Measurements from ENCODE around the gene NADK. TPM values are rescaled to one million over a fixed set of nuclear protein-coding genes. Genes with fewer than 3 reads are reported as not detected.

NADK gene
- total and polyA plus RNA-seq, 2 of the 13 experiments (the other 11 are each of a cell fraction or from before 2014, with no cell fraction given): 56.6 to 60.1 TPM

GRCh38 chr1:1760345-1760650 lies 18.0 kb downstream of the NADK start:
- FAIRE-seq: no peak
- H3K9ac ChIP-seq (ENCODE audit: insufficient read depth, low read depth, low read length): no peak overlapping the region
- H3K27me3 ChIP-seq (ENCODE audit: control insufficient read depth in 1 of 2, insufficient read depth in 2 of 2, low read length in 2 of 2): no peaks in the 10 kb centered on the region
- no TSS peak for BruUV-seq (replicated peaks)
- ChIA-PET POLR2A (no interaction called here), CTCF (ENCODE audit: low intra/inter-chr PET ratio, low total read pairs) (no interaction called here)
- peaks cover 3% of the 10 kb centered on the region for H3K79me2 ChIP-seq (ENCODE audit: insufficient read depth, low read length)
- in situ Hi-C loops (cut with HindIII; ENCODE audit: extremely low pct_ligation_motif_present, low pct_unique_long_range_greater_than_20kb) (no loop called here), intact Hi-C loops (cut with micrococcal nuclease; ENCODE audit: unreplicated experiment) (no loop called here)
- DNase-seq (ENCODE audit: low spot score): no peak
- H3K9me3 ChIP-seq (ENCODE audit: low read length): no peaks in the 10 kb centered on the region
- H3K4me3 ChIP-seq (replicated peaks in 1 of 3; ENCODE audit: insufficient read depth in 1 of 3, low read depth in 2 of 3, low read length in 3 of 3): no peak overlapping the region
- H3K4me2 ChIP-seq (ENCODE audit: low read depth, low read length): no peak overlapping the region
- H2AFZ ChIP-seq (ENCODE audit: low read length): no peak overlapping the region
- peaks cover 21% of the 10 kb centered on the region for H3K4me1 ChIP-seq (ENCODE audit: insufficient read depth, low read length)
- peaks cover 44 to 83% of the 10 kb centered on the region in 2 experiments for H3K36me3 ChIP-seq (replicated peaks in 1 of 2; ENCODE audit: control insufficient read depth in 1 of 2, insufficient read depth in 2 of 2, low read length in 2 of 2)
- ATAC-seq: no peak
- no peaks in the 10 kb centered on the region for H4K20me1 ChIP-seq (ENCODE audit: insufficient read depth, low read length)
- H3K27ac ChIP-seq (ENCODE audit: extremely low read length, insufficient read depth, low read length): no peak overlapping the region
- 97% methylated on average over 13 of the region's 20 CpGs for WGBS (ENCODE audit: low lambda C conversion rate)
- no peak for TF ChIP-seq ELF1 (CRISPR knock-in tag; IDR thresholded peaks at IDR 0.05)
- no peak for TF ChIP-seq ZNF33A (CRISPR knock-in tag; IDR thresholded peaks at IDR 0.05; ENCODE audit: borderline replicate concordance)
- no peak for TF ChIP-seq ZNF609 (CRISPR knock-in tag; IDR thresholded peaks at IDR 0.05; ENCODE audit: borderline replicate concordance)
- no peak for TF ChIP-seq RERE (CRISPR knock-in tag; IDR thresholded peaks at IDR 0.05; ENCODE audit: low read depth)
- no peak for TF ChIP-seq NCOA1 (CRISPR knock-in tag; IDR thresholded peaks at IDR 0.05)
- TF ChIP-seq ASH2L (IDR thresholded peaks at IDR 0.05; ENCODE audit: insufficient read length, low read depth, low read length): no peak
- no peak for TF ChIP-seq HOXA3 (CRISPR knock-in tag; IDR thresholded peaks at IDR 0.05)
- TF ChIP-seq ZSCAN5A (CRISPR knock-in tag; IDR thresholded peaks at IDR 0.05; ENCODE audit: borderline replicate concordance): no peak
- no peak for TF ChIP-seq MIER2 (CRISPR knock-in tag; IDR thresholded peaks at IDR 0.05)
- TF ChIP-seq ZSCAN25 (CRISPR knock-in tag; IDR thresholded peaks at IDR 0.05): no peak
- TF ChIP-seq ZNF503 (CRISPR knock-in tag; IDR thresholded peaks at IDR 0.05): no peak
- TF ChIP-seq KDM5B (CRISPR knock-in tag; IDR thresholded peaks at IDR 0.05; ENCODE audit: borderline replicate concordance): no peak

Measured in HepG2 (cell line).